Measurements from ENCODE around the gene DLX2.

DNA sequence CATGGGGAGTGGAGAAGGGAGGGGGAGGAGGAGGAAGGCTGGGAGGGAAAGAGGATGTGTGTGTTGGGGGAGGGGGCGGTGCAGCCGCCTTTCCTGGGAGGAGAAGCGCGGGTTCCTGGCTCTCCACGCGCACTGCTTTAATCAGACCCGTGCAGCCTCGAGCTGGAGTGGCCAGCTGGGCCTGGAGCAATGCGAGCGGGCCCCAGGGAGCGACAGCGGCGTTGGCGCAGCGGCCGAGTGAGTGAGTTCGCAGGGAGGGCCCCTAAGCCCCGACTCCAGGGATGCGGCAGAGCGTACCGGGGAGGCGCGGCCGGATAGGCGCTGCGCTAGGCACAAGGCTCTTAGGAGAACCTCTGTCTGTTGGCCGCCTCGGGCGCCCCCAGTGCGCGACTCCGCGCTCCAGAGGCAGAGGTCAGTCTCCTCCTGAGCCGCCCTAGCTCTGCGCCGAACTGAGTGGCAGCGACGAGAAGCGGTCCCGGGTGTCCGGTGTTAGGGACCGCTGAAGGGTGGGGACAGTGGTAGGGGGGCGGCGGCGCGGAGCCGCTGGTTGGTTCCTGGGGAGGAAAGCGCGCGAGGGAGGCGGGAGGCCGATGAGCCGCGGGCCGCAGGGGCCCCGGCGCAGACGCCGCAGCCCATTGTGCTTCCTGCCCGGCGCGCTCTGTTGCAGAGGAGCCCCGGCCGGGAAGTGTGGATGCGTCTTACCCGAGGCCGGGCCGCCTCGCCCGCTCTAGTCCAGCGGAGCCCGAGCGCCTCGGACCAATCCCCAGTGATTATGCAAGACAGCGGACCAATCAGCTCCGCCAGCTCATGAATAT lies 17.8 kb downstream of the DLX2 start:
- TF ChIP-seq, protein P1, sequence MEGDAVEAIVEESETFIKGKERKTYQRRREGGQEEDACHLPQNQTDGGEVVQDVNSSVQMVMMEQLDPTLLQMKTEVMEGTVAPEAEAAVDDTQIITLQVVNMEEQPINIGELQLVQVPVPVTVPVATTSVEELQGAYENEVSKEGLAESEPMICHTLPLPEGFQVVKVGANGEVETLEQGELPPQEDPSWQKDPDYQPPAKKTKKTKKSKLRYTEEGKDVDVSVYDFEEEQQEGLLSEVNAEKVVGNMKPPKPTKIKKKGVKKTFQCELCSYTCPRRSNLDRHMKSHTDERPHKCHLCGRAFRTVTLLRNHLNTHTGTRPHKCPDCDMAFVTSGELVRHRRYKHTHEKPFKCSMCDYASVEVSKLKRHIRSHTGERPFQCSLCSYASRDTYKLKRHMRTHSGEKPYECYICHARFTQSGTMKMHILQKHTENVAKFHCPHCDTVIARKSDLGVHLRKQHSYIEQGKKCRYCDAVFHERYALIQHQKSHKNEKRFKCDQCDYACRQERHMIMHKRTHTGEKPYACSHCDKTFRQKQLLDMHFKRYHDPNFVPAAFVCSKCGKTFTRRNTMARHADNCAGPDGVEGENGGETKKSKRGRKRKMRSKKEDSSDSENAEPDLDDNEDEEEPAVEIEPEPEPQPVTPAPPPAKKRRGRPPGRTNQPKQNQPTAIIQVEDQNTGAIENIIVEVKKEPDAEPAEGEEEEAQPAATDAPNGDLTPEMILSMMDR (IDR thresholded peaks at IDR 0.05): no peak
- TF ChIP-seq ZFX (IDR thresholded peaks at IDR 0.05; ENCODE audit: borderline replicate concordance): no peak
